Esophagus squamous epithelium (tissue), 4 donors: ENCODE data around the gene KCNH4.

Experiments
- POLR2A ChIP-seq, 4 donors: fragments of 450-650 bp; IDR thresholded peaks; one replicate each; pipeline ENCODE4 v1.6.1; 2017; ENCODE audit warnings: antibody characterized with exemption in 4 of 4, mild to moderate bottlenecking in 4 of 4, moderate library complexity in 3 of 4
- TF ChIP-seq, protein P1 (sequence below), 6 experiments: fragments of 450-650 bp in 4 of 6; fragments of 200-600 bp in 2 of 6; sonication (generic) in 2 of 6; IDR thresholded peaks; one replicate each; pipeline ENCODE4 v1.5.1; 2016 to 2019; ENCODE audit warnings: antibody characterized with exemption in 6 of 6, mild to moderate bottlenecking in 4 of 6, moderate library complexity in 4 of 6

- TF ChIP-seq, protein P1, sequence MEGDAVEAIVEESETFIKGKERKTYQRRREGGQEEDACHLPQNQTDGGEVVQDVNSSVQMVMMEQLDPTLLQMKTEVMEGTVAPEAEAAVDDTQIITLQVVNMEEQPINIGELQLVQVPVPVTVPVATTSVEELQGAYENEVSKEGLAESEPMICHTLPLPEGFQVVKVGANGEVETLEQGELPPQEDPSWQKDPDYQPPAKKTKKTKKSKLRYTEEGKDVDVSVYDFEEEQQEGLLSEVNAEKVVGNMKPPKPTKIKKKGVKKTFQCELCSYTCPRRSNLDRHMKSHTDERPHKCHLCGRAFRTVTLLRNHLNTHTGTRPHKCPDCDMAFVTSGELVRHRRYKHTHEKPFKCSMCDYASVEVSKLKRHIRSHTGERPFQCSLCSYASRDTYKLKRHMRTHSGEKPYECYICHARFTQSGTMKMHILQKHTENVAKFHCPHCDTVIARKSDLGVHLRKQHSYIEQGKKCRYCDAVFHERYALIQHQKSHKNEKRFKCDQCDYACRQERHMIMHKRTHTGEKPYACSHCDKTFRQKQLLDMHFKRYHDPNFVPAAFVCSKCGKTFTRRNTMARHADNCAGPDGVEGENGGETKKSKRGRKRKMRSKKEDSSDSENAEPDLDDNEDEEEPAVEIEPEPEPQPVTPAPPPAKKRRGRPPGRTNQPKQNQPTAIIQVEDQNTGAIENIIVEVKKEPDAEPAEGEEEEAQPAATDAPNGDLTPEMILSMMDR (IDR thresholded peaks at IDR 0.05), result no peak
- TF ChIP-seq POLR2A (IDR thresholded peaks at IDR 0.05), result no peak
Observed at GRCh38 chr17:42210046-42210445, 29.1 kb upstream of the KCNH4 start.
